Mesenteric fat pad (tissue), 1 donor: Measurements from ENCODE around the gene TTC28. TPM values are rescaled to one million over a fixed set of nuclear protein-coding genes. Genes with fewer than 3 reads are reported as not detected.

Source experiments
- DNase-seq: peaks from one replicate; pipeline ENCODE4 v3.0.0-alpha.2; 2020; ENCODE audit warnings: low spot score
- total RNA-seq: library from RNA; stranded (reverse); fragmentation: NEBNext Ultra II Directional; extraction: Animal tissue kit (Norgen Biotek cat#: 25700); gene quantifications from one replicate; pipeline ENCODE4 v1.2.1, GENCODE V29; 2021
- donor health status: DM: yes; HTN: yes; CAD: no.

The TTC28 gene
- total RNA-seq, 1 donor from 2014 or later = 34.1 TPM

DNA sequence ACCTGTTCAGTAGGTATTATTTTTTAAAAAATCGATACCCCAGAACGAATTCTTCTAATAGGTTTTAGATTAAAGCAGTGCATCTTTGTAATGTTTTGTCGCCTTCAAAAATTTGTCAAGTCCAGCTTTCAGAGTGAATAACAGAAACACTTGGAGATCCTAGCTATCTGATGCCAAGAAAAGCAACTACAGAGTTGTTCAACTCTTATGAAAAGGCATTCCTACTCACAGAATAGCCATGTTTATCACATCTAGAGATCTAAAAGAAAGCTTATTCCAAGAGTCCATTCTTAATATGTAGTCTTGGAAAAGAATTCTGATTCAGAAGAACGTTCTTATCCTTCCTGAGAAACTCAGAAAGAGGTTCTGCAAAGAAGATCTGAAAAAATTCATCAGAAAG lies 268.5 kb downstream of the TTC28 start:
- DNase-seq = no peak

DNA sequence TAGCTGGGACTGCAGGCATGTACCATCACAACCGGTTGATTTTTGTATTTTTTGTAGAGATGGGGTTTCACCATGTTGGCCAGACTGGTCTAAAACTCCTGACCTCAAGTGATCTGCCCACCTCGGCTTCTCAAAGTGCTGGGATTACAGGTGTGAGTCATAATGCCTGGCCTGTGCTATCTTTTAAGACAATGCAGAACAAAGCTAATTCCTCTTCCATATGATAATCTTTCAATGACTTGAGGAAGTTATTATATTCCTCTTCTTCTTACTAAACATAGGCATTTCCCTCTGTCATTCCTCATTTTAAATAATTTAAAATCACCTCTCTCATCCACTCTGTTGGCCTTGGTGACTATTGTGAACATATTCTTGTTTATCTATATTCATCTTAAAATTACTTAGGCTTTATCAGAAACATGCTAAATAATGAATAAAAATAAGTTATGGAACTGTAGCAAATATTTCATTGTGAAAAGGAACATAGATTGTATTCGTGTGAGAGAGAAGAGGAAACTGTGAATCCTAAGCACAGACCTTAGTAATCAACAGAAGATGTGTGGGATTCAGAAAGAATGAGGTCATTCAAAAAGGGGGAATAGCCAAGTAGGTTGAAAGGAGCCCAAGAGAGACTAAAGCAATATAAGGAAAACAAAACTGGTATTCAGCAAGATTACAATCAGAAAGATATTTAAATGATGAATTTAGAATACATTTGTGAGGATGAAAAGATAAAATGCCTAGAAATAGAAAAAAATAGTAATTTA lies 269.4 kb downstream of the TTC28 start:
- DNase-seq = no peak

DNA sequence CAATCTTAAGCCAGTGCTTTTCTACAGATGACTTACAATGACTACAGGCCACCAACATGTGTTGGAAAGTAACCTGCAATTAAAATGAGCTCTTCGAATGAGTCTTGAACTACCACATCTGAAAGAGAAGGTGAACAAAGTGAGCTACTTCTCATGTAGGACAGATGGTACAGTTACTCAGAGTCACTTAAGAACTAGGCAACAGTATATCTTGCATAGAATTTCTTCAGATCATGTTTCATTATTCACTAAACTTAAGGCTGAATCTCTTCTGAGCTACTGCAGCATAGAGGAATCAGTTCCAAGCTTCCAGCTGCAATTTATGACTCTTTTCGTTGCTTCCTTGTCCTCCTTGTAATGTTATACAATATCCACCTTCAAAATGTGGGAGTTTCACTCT lies 270.9 kb downstream of the TTC28 start:
- no peak for DNase-seq

DNA sequence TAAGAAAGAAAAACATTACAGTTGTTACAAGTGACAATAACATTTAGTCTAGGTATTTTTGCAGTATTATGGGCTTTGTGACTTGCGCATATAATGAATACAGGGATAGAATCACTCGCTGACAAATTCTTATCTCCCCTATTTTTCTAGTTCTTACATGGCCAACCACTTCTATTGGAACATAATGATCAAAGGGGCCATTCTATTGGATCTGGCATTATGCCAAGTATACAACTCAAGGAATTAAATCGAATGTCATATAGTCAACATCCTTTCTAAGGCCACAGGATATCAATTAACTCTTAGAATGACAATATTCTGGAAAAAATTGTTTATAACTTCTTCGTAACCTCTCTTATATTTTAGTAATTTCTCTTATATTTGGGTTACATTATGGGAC lies 272.0 kb downstream of the TTC28 start:
- no peak for DNase-seq

DNA sequence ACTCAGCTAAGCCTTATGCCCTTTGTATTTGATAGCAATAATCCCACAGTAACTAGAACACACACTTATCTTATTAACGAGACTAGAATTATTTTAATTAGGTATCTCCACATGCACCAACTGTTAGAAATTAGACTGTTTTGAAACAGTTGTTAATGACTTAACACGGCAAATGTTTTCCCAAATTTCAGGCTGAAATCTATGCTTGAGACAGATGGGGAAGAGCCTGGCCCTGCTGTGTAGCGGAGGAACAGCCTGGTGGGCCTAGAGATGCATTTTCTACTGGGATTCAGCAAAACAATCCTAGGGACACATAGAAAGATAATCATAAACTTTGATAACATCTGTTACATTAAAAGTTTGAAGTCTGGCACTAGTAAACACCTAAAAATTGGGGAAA lies 273.4 kb downstream of the TTC28 start:
- no peak for DNase-seq

DNA sequence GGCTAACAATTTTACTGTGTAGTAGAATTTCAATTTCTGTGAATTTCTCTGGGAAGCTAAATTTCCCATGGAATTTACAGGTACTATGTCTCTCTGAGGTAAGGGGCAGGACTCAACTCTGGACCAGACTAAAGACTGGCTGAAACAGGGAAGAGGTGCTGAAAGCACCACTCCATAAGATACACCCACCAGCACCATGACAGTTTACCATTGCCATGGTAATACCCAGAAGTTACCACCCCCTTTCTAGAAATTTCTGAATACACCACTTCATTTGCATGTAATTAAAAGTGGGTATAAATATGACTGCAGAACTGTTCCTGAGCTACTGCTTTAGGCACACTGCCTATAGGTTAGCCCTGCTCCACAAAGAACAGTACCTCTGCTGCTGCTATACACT lies 274.1 kb downstream of the TTC28 start:
- DNase-seq = no peak

DNA sequence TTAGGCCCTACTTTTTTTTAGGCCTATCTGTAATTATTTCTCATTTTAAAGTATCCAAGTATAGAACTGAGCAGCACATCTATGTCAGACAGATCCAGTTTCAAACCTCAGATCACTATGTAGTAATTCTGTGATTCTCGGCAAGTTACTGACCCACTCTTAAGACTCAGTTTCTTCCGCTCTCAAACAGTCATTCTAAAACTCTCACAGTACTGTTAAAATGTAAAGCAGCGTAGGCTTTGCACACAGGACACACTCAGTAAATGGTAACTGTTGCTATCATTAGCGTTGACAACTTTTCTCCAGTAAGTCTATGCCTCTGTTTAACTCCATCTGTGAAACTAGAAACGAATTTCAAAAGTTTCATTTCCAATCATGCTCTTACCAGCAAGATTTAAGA lies 277.1 kb downstream of the TTC28 start:
- DNase-seq = no peak

DNA sequence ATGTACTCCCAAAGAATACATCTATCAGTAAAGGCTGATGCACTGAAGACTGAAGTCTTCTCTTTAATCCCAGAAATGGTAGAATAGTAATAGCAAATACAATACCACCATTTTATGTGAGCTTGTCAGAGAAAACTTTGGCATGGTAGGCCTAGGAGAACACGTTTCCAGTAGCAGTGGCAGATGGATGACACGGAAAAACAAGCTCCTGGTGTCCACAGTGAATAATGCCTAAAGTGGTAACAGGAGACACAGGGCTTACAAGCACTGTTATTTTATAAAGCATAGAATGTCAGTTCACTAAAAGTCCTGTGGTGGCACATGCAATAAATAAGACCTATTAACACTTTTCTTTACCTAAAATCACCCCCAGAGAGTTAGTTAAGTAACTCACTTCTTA lies 277.6 kb downstream of the TTC28 start:
- DNase-seq = no peak

DNA sequence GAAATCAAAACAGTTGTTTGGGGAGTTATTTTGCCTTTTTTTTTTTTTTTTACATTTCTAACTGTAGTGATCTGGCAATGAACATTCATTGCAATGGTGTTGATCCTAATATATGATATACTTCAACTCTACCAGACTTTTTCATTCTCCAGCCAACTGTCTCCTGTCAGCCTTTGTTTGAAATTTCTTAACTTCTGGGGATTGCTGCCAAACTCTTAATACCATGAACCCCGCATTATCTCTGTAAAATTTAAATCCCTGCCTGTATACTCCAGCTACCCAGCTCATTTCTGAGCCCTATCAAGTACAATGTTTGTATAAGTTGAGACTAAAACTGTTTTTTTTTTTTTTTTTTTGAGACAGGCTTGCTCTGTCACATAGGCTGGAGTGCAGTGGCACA lies 280.7 kb downstream of the TTC28 start:
- no peak for DNase-seq

DNA sequence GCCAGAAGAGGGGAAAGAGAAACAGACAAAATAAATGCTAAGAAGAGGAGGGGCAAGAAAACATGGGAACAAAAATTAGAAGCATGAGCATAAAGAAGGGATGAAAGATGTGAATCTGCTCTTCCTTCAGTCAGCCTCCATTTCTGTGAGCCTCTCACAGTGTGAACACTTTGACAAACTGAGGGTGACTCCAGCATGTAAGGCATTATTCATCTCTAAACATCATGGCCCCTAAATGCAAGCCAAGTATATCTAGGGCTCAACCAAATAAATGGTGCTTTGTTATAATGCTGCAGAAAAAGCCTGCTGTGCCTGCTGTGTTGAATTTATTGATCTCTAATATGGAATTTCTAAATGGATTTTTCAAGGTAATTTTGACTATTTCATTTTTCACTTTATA lies 281.3 kb downstream of the TTC28 start:
- no peak for DNase-seq

DNA sequence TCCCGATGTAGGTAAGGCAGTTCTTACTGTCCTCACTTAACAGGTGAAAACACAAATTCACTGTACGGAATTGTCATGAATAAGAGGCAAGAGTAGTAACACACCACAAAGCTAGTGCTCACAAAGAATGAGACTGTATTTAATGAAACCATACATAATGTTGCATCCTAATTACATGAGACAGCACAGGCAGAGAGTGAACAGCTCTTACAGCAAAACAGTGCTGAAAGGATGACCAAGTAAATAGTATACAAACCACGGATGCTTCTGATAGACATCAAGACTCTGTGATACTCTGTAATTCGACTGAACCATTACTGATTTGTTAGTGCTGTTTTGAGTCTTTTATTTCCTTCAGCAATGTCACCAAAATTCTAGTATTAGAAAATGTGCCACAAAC lies 282.3 kb downstream of the TTC28 start:
- no peak for DNase-seq

DNA sequence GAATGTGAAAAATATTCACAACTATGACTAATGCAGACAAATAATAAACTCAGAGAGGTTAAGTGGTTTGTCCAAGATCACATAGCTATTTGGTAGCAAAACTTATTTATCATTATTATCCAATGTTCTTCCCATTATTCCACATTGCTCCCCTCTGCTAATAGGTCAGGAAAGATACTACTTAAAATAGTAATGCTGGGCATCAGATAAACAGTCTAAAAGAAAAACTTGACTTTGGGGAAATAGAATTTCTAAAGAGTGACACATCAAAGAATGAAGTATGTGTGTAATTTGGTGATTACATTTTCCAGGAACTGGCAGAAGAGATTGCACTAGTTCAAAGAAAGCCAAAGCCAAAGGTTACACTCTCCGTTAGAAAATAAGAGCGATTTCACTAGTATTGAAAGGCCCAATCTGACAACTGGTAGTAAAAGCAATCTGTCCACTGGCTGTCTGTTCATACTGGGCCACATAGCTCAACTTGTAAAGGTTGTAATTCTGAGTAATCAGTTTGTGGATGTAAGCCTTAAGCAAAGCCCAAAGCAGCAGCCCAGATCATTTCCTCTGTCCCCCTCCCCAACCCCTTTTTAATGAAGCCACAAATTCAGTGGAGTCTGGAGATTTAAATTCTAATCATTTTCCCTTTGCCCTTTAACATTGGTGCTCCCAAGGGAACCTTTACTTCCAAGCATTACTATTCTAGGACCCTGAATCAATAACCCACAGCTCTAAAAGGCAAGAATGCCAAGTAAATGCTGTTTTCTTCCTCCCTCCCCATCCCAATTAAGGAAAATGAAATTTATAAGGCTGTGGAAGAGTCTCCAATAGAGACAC lies 283.5 kb downstream of the TTC28 start:
- DNase-seq = no peak

DNA sequence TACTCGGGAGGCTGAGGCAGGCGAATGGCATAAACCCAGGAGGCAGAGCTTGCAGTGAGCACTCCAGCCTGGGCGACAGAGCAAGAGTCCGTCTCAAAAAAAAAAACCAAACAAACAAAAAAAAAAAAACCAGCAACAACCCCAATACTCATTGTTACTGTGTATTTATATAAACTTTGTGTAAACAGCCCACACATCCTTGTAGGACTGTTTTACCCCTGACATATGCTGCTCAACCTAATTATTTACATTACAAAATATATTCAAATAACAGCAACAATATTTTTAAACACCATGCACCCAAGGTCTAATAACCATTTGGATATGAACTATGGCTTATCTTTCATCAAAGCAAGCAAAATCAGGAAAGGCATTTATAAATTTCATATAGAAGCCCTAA lies 284.1 kb downstream of the TTC28 start:
- DNase-seq = no peak

DNA sequence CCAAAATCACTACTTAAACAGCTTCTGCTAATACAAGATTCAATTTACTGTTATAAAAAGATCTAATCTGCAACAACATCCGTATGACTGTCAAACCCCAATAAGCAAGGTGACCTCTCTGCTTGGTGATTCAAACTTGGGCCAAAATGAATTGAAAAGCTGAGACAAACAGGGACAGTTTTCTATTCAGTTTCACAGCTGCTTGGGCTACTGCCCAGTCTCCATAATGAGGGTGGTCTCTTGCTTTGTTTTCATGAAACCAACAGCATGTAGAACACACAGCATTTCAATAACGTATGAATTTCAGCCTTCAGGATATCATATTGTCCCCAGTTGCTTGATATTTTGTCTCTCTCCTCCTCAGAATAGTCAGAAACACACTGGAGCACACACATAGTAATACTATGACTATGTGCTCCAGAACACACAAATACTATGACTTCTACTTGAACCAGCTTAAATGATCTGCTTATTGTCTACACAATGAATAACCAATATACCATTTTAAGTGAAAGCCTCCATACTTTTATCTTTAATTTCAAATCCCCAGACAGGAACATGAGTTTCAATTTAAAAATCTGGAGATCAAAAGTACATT lies 285.0 kb downstream of the TTC28 start:
- no peak for DNase-seq

DNA sequence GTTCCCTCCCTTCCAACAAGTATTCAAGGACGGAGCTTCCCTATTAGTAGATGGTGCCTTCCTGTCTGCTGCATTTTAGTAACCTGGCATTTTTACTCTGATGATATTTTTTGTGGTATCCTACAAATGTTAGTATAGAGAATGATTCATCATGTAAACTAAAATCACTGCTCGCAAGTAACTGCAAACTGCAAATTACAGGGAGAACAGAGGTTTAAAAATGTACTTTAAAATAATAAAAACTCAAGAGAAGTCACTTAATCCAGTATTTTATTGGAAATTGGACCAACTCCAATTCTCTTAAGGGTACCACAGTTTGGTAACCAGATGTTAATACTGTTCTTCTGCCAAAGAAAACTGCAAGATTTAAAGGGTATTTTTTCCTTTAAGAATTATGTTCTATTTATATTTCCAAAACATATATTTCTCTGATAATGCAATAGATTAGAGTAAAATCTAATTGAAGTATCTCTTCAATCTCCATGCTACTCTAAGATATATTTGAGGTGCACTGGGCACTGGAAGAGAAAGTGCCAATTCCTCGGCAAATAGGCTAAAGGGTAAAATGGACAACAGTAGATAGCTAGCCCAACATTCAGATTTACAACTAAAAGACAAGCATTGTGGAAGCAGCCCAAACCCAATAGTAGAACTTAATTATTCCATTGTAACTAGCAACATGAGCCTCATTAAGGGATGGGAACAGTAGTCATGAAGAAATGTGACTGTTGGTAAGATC lies 298.0 kb downstream of the TTC28 start:
- DNase-seq = no peak

DNA sequence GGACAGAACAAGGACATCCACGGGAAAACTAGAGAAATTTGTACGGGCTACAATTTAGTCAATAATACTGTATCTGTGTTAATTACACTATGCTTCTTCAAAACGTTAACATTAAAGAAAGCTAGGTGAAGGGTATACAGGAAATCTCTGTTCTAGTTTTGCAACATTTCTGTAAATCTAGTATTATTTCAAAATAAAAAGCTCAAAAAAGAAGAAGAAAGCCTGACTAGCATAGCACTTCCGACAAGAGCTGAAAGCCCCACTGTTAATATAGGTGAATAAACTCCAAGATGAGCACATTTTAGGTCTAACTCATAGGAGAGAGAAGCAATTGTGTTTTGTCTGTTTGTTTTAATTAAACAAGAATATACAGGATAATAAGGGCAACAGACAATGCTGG lies 299.7 kb downstream of the TTC28 start:
- DNase-seq = no peak

DNA sequence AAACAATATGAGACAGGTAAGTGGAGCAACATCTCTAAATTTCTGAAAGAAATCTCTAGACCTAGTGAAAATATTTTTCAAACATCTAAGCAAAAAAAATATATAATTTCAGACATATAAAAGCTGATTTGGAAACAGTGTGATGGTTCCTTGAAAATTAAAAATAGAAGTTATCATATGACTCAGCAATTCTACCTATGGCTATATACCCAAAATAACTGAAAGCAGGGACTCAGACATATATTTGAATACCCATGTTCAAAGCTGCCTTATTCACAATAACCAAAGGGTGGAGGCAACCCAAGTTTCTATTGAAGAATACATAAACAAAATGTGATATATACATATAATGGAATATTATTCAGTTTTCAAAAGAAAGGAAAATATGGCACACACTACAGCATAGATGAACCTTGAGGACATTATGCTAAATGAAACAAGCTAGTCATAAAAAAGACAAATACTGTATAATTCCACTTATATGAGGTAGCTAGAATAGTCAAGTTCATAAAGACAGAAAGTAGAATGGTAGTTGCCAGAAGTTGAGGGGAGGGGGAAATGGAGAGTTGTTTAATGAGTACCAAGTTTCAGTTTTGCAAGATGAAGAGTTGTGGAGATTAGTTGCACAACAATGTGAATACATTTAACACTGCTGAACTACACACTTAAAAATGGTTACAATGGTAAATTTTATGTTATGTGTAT lies 300.4 kb downstream of the TTC28 start:
- DNase-seq = no peak

DNA sequence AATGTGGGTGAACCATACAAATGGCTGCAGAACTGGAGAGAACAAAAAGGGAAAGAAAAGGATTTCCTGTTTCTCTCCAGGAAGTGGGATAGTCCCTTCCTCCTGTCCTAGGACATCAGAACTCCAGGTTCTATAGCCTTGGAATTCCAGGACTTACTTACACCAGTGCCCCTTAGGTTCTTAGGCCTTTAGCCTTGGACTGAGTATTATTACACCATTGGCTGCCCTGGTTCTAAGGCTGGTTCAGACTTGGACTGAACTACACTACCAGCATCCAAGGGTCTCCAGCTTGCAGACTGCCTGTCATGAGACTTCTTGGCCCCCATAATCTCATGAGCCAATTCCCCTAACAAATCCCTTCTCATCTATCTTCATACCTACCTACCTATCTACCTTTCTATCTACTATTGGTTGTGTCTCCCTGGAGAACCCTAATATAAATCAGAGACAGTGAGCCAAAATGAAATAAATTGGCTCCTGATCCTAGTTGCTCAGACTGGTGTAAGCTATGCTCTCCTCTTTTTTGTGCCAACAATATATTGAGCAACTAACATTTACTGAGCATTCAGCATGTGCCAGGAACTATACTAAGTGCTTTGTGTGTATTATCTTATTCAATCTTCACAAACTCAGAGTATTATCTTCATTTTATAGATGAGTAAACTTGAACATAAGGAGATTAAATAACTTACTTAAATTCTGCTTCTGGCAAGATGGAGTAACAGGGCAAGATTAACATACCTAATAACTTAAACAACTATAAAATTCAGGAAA lies 303.7 kb downstream of the TTC28 start:
- no peak for DNase-seq

DNA sequence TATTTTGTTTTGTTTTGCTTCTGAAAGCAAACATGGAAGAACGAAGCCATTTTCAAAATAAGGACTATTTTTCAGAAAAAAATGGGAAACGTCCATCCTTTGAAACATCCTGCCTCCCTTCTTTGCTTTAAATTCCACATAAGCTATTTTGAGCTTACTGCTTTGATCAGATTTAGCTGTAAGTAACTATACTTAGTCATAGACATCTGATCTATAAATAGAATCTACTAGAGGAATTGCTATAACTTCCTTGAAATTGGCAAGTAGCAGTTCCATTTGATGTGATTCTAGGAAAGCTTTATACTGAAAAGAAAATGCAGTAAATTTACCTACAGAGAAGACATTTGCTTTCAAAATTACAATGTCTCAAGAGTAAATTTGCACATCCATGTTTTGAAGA lies 305.8 kb downstream of the TTC28 start:
- DNase-seq = no peak

DNA sequence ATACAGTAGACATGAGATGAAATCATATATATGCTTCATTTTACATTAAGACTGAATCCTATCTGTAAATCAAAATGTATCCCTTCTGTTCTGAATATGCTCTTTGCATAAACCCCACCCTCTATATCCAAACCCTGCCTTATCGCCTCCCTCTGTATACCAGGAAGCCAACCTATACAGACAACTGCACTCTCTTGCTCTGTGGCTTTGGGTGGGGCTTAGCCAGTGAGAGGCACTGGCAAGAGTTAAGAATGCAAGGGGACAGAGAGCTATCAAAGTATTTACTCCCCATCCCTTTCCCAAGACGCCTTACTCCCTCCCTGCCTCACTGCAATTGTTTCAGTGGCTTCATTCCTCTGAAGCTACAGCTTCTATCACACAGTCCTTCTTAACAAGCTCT lies 309.8 kb downstream of the TTC28 start:
- DNase-seq = no peak
